HEK293 (cell line): ENCODE measurements around the gene TSC22D1.

Experiments used
- HOXA7 ChIP-seq: sonication (generic); formaldehyde crosslinking; IDR thresholded peaks from 2 replicates; pipeline ENCODE4 v1.8.1; 2022; ENCODE audit warnings: missing genetic modification reagents, borderline replicate concordance
- KLF7 ChIP-seq: fragments of 450-650 bp; formaldehyde crosslinking; IDR thresholded peaks from 2 replicates; pipeline ENCODE4 v1.5.1; 2016; ENCODE audit warnings: missing biosample characterization, missing genetic modification characterization, borderline replicate concordance
- KLF8 ChIP-seq: fragments of 450-650 bp; formaldehyde crosslinking; IDR thresholded peaks from 2 replicates; pipeline ENCODE4 v1.5.1; 2016; ENCODE audit warnings: missing biosample characterization, missing genetic modification characterization
- PRDM10 ChIP-seq: fragments of 450-650 bp; formaldehyde crosslinking; IDR thresholded peaks from 2 replicates; pipeline ENCODE4 v1.5.1; 2016; ENCODE audit warnings: missing biosample characterization, missing genetic modification characterization
- PRDM2 ChIP-seq: fragments of 450-650 bp; formaldehyde crosslinking; IDR thresholded peaks from 2 replicates; pipeline ENCODE4 v1.5.1; 2016; ENCODE audit warnings: missing biosample characterization, missing genetic modification characterization, borderline replicate concordance
- SCRT2 ChIP-seq: fragments of 450-650 bp; formaldehyde crosslinking; IDR thresholded peaks from 2 replicates; pipeline ENCODE4 v1.5.1; 2016; ENCODE audit warnings: missing biosample characterization, missing genetic modification characterization
- TSHZ1 ChIP-seq: fragments of 450-650 bp; formaldehyde crosslinking; IDR thresholded peaks from 2 replicates; pipeline ENCODE4 v1.5.1; 2016; ENCODE audit warnings: missing biosample characterization, missing genetic modification characterization, borderline replicate concordance
- ZBTB1 ChIP-seq: fragments of 450-650 bp; formaldehyde crosslinking; IDR thresholded peaks from 2 replicates; pipeline ENCODE4 v1.5.1; 2016; ENCODE audit warnings: missing biosample characterization, missing genetic modification characterization
- ZBTB21 ChIP-seq: fragments of 450-650 bp; formaldehyde crosslinking; IDR thresholded peaks from 2 replicates; pipeline ENCODE4 v1.5.1; 2017; ENCODE audit warnings: missing biosample characterization, missing genetic modification characterization
- ZFP69B ChIP-seq: fragments of 450-650 bp; formaldehyde crosslinking; IDR thresholded peaks from 2 replicates; pipeline ENCODE4 v1.5.1; 2016; ENCODE audit warnings: missing biosample characterization, missing genetic modification characterization
- ZNF155 ChIP-seq: fragments of 450-650 bp; formaldehyde crosslinking; IDR thresholded peaks from 2 replicates; pipeline ENCODE4 v1.5.1; 2016; ENCODE audit warnings: missing biosample characterization, missing genetic modification characterization
- ZNF214 ChIP-seq: fragments of 450-650 bp; formaldehyde crosslinking; IDR thresholded peaks from 2 replicates; pipeline ENCODE4 v1.5.1; 2017; ENCODE audit warnings: missing biosample characterization, mild to moderate bottlenecking, missing genetic modification characterization, borderline replicate concordance
- ZNF221 ChIP-seq: fragments of 450-650 bp; formaldehyde crosslinking; IDR thresholded peaks from 2 replicates; pipeline ENCODE4 v1.5.1; 2017; ENCODE audit warnings: missing biosample characterization, missing genetic modification characterization, borderline replicate concordance
- ZNF280D ChIP-seq: fragments of 450-650 bp; formaldehyde crosslinking; IDR thresholded peaks from 2 replicates; pipeline ENCODE4 v1.5.1; 2016; ENCODE audit warnings: missing biosample characterization, missing genetic modification characterization
- ZNF366 ChIP-seq: fragments of 450-650 bp; formaldehyde crosslinking; conservative IDR thresholded peaks from 2 replicates; pipeline ENCODE4 v1.5.1; 2016; ENCODE audit warnings: missing biosample characterization, missing genetic modification characterization
- ZNF530 ChIP-seq: fragments of 450-650 bp; formaldehyde crosslinking; IDR thresholded peaks from 2 replicates; pipeline ENCODE4 v1.5.1; 2016; ENCODE audit warnings: low read depth, missing biosample characterization, missing genetic modification characterization
- ZNF549 ChIP-seq: fragments of 450-650 bp; IDR thresholded peaks from 2 replicates; pipeline ENCODE4 v1.5.1; 2018; ENCODE audit warnings: missing biosample characterization, missing genetic modification characterization, mild to moderate bottlenecking, inconsistent platforms, moderate library complexity
- ZNF623 ChIP-seq: fragments of 450-650 bp; formaldehyde crosslinking; IDR thresholded peaks from 2 replicates; pipeline ENCODE4 v1.5.1; 2016; ENCODE audit warnings: missing biosample characterization, missing genetic modification characterization
- ZNF76 ChIP-seq: fragments of 450-650 bp; formaldehyde crosslinking; IDR thresholded peaks from 2 replicates; pipeline ENCODE4; 2016; ENCODE audit warnings: low read depth, missing biosample characterization, missing genetic modification characterization, borderline replicate concordance
- ZNF785 ChIP-seq: fragments of 450-650 bp; formaldehyde crosslinking; IDR thresholded peaks from 2 replicates; pipeline ENCODE4 v1.5.1; 2016; ENCODE audit warnings: missing biosample characterization, missing genetic modification characterization
- ZSCAN30 ChIP-seq: fragments of 450-650 bp; IDR thresholded peaks from 2 replicates; pipeline ENCODE4 v1.5.1; 2018; ENCODE audit warnings: missing biosample characterization, mild to moderate bottlenecking, missing genetic modification characterization, moderate library complexity
- ZXDB ChIP-seq: fragments of 450-650 bp; formaldehyde crosslinking; IDR thresholded peaks from 2 replicates; pipeline ENCODE4 v1.5.1; 2016; ENCODE audit warnings: missing biosample characterization, missing genetic modification characterization

The TSC22D1 gene

GRCh38 chr13:44576351-44577235 is 463 bp upstream of the TSC22D1 start (continued):
- TF ChIP-seq PRDM2 (tag by site-specific recombination) (no peak), ZBTB21 (no peak), PRDM10 (tag by site-specific recombination) (no peak), ZNF214 (tag by site-specific recombination) (no peak), ZNF549 (tag by site-specific recombination) (no peak), ZBTB1 (tag by site-specific recombination) (0 out of 2 replicates have a peak, but pooled peaks have one; percentile 16), ZNF530 (tag by site-specific recombination) (no peak), ZXDB (tag by site-specific recombination) (no peak), ZNF221 (no peak), KLF7 (no peak), ZNF76 (tag by site-specific recombination) (peak; percentile 64; the same call in 1 of the 2 replicates), ZNF155 (tag by site-specific recombination) (no peak), TSHZ1 (tag by site-specific recombination) (no peak), HOXA7 (CRISPR knock-in tag) (no peak), ZSCAN30 (tag by site-specific recombination) (peak; percentile 39; the same call in 1 of the 2 replicates), ZFP69B (tag by site-specific recombination) (peak; percentile 73; the same call in 1 of the 2 replicates), ZNF280D (tag by site-specific recombination) (no peak), SCRT2 (no peak), KLF8 (no peak), ZNF366 (tag by site-specific recombination) (0 out of 2 replicates have a peak, but pooled peaks have one; percentile 7), ZNF785 (tag by site-specific recombination) (no peak), ZNF623 (tag by site-specific recombination) (no peak)
